Thoracic aorta (tissue), 2 donors: ENCODE results near the gene SLC51A. TPM values are rescaled to one million over a fixed set of nuclear protein-coding genes. Genes with fewer than 3 reads are reported as not detected.

Experiments used
- ATAC-seq: fragments of 150-250 bp; one replicate; pipeline ENCODE4 v1.8.0; 2017; ENCODE audit warnings: low read depth; ENCODE audit not compliant: insufficient number of reproducible peaks, low FRiP score
- DNase-seq: peaks from one replicate; pipeline ENCODE4 v3.0.0-alpha.2; 2020; ENCODE audit warnings: low spot score
- H3K27ac ChIP-seq, 2 donors: fragments of 200-600 bp; sonication (generic); 1 replicate in 1 of 2; 2 replicates in 1 of 2; pipeline ENCODE4 v1.5.1; 2016; ENCODE audit warnings: mild to moderate bottlenecking in 2 of 2, moderate library complexity in 2 of 2
- H3K27me3 ChIP-seq: fragments of 200-600 bp; sonication (generic); replicated peaks from 2 replicates; pipeline ENCODE4 v1.6.0; 2016; ENCODE audit warnings: mild to moderate bottlenecking; ENCODE audit not compliant: insufficient read depth
- H3K36me3 ChIP-seq: fragments of 200-600 bp; sonication (generic); one replicate; pipeline ENCODE4 v1.5.1; 2016
- H3K4me1 ChIP-seq, 2 donors: fragments of 200-600 bp; sonication (generic); 1 replicate in 1 of 2; 2 replicates in 1 of 2; pipeline versions ENCODE4 v1.5.1 to v1.6.0; 2016; ENCODE audit warnings: low read depth in 2 of 2, mild to moderate bottlenecking in 1 of 2; ENCODE audit not compliant: control insufficient read depth in 1 of 2
- H3K4me3 ChIP-seq: fragments of 200-600 bp; sonication (generic); 2 replicates; pipeline ENCODE4 v1.5.1; 2016; ENCODE audit warnings: mild to moderate bottlenecking
- H3K9me3 ChIP-seq: fragments of 200-600 bp; sonication (generic); 2 replicates; pipeline ENCODE4 v1.5.1; 2016
- total RNA-seq, 2 donors: library from RNA; depleted of rRNA; stranded (reverse); fragments of >200 nt; gene quantifications; one replicate each; pipeline versions ENCODE4 v1.1.0 to v1.2.3, GENCODE V29; 2016
- TF ChIP-seq, protein P1 (sequence below): fragments of 200-600 bp; sonication (generic); IDR thresholded peaks from one replicate; pipeline ENCODE4 v1.5.1; 2019; ENCODE audit warnings: antibody characterized with exemption

Gene SLC51A
- total RNA-seq, 2 donors from 2014 or later = not detected

DNA sequence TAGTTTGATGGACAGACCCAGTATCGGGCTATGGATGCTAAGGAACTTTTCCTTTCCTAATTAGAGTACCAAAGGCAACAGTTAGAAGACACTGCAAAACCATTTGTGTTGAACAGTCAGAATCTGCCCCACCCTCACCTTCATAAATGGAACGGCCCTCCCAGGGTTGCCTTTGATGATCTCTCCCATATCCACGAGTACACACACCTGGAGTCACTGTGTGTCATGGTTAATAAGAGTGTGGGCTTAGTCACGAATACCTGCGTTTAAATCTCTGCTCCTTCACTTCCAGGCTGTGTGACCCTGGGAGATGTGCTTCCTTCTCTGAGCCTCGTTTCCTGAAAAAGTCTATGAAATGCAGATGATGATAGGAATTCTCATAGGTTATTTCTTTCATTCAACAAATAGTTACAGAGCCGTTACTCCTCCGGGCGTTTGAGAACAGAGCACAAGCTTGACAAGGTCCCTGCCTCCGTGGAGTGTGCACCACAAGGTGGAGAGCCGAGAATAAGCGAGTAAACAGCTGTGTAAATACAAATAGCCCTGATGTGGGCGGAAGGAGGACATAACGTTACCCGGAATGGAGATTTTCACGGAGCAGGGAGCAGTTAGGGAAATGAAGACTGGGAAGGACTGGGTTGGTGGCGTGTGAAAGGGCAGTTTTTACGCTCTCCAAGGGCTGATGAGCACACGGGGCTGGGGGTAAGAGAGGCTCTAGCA, 6.7 kb downstream of the SLC51A start:
- no peaks in the 10 kb centered on the region for H3K9me3 ChIP-seq
- peaks cover 0 to 9% of the 10 kb centered on the region in 2 donors for H3K4me1 ChIP-seq
- H3K36me3 ChIP-seq = no peaks in the 10 kb centered on the region
- TF ChIP-seq, protein P1, sequence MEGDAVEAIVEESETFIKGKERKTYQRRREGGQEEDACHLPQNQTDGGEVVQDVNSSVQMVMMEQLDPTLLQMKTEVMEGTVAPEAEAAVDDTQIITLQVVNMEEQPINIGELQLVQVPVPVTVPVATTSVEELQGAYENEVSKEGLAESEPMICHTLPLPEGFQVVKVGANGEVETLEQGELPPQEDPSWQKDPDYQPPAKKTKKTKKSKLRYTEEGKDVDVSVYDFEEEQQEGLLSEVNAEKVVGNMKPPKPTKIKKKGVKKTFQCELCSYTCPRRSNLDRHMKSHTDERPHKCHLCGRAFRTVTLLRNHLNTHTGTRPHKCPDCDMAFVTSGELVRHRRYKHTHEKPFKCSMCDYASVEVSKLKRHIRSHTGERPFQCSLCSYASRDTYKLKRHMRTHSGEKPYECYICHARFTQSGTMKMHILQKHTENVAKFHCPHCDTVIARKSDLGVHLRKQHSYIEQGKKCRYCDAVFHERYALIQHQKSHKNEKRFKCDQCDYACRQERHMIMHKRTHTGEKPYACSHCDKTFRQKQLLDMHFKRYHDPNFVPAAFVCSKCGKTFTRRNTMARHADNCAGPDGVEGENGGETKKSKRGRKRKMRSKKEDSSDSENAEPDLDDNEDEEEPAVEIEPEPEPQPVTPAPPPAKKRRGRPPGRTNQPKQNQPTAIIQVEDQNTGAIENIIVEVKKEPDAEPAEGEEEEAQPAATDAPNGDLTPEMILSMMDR = no peak
- no peaks in the 10 kb centered on the region for H3K27me3 ChIP-seq
- no peak overlapping the region for H3K27ac ChIP-seq
- no peak overlapping the region for H3K4me3 ChIP-seq
- no peak for DNase-seq
- no peak for ATAC-seq

DNA sequence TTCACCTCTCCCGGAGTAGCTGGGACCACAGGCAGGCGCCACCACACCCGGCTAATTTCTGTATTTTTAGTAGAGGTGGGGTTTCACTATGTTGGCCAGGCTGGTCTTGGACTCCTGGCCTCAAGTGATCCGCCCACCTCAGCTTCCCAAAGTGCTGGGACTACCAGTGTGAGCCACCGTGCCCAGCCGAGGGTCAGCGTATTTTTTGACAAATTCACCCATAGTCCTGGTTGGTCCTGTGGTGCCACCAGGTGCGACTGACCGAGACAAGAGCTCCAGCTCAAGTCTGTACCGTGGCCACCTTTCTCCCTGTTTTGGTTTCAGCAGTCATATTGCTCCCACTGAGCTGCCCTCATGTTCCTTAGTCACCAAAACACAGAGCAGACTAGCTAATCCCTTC, 8.8 kb downstream of the SLC51A start:
- no peaks in the 10 kb centered on the region for H3K36me3 ChIP-seq
- no peak overlapping the region for H3K4me3 ChIP-seq
- H3K27ac ChIP-seq = no peak overlapping the region
- H3K9me3 ChIP-seq = no peaks in the 10 kb centered on the region
- DNase-seq (no peak), ATAC-seq (no peak)
- TF ChIP-seq, protein P1 = no peak
- H3K27me3 ChIP-seq = no peaks in the 10 kb centered on the region
- H3K4me1 ChIP-seq = peaks cover 0 to under 1% of the 10 kb centered on the region in 2 donors

DNA sequence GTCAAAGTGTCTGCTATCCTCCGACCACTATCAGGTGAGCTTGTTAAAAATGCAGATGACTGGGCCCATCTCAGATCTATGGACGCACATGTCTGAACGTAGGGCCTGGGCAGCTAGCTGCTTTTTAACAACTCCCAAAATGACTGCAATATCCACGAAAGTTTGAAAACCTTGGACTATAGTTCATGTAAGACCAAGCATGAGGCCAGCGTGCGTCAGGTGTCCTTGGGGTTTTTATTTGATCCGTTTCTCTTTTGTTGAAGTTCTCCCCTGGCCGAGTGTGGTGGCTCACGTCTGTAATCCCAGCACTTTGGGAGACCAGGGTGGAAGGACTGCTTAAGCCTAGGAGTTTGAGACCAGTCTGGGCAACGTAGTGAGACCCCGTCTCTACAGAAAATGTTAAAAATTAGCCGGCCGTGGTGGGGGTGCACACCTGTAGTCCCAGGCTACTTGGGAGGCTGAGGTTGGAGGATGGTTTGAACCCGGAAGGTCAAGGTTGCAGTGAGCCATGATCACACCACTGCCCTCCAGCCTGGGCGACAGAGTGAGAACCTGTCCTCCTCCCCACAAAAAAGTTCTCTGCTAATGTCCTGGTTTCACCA, 9.5 kb downstream of the SLC51A start:
- Histone ChIP-seq H3K36me3 (no peaks in the 10 kb centered on the region), H3K27me3 (no peaks in the 10 kb centered on the region), H3K4me1 (no peaks in the 10 kb centered on the region), H3K27ac (no peak overlapping the region), H3K4me3 (no peak overlapping the region), H3K9me3 (no peaks in the 10 kb centered on the region)
- ATAC-seq (no peak), DNase-seq (no peak)
- TF ChIP-seq, protein P1 = no peak

DNA sequence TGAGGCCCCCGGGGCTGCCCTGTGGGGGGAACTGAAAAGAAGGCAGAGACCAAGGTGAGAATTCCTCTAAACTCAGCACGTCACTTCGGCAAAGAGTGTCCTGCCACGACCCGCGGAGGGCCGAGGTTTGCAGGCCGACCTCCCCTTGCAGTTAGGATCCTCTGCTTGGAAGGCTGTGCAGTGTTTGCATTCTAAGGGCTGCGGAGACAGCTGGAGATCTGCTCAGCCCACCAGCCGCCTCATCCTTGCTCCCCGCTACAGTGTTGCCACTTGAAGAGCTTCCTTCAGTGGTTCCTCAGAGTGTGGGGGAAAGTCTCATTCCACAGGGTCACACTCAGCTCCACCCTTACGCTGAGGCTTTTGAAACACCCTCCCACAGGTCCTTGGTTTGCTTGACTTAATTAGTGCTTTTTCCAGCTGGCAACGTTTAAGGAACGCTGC, 10.8 kb downstream of the SLC51A start:
- no peak overlapping the region for H3K27ac ChIP-seq
- H3K36me3 ChIP-seq = no peaks in the 10 kb centered on the region
- ATAC-seq (no peak), DNase-seq (no peak)
- TF ChIP-seq, protein P1 = no peak
- no peaks in the 10 kb centered on the region for H3K9me3 ChIP-seq
- H3K4me1 ChIP-seq = no peaks in the 10 kb centered on the region
- H3K4me3 ChIP-seq = no peak overlapping the region
- no peaks in the 10 kb centered on the region for H3K27me3 ChIP-seq

DNA sequence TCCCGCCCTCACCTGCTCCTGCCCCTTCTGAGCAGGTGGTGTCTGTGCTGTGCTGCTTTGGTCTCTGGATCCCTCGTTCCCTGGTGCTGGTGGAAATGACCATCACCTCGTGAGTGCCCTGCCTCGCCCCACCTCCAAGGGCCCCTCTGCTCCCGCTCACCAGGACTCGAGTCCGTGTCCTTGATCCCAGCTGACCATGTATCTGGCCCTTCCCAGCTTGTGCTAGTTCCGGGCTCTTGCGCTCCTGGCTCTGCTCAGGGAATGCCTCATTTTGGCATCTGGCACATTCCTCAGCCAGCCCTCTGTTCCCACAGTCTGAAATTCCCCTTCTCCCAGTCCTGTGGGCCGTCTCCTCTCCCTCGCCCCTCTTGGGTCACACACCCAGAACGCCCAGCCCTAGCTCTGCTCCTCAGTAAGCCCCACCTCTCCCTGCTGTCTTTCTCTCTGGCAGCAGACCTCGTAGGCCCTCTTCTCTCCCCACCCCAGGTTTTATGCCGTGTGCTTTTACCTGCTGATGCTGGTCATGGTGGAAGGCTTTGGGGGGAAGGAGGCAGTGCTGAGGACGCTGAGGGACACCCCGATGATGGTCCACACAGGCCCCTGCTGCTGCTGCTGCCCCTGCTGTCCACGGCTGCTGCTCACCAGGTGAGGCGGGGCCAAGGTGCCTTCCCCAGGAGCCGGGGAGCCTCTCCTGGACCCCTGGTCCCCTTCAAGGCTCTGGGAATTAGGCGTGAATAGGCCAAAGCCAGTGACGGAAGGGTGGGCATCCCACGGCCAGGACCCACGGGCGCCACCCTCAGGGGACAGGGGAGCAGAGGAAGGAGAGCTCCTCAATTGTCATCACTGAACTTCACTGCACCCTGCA, 11.5 kb downstream of the SLC51A start:
- no peaks in the 10 kb centered on the region for H3K36me3 ChIP-seq
- ATAC-seq (no peak), DNase-seq (no peak)
- TF ChIP-seq, protein P1 = no peak
- H3K4me3 ChIP-seq = no peak overlapping the region
- H3K27ac ChIP-seq = no peak overlapping the region
- H3K27me3 ChIP-seq = no peaks in the 10 kb centered on the region
- H3K4me1 ChIP-seq = no peaks in the 10 kb centered on the region
- H3K9me3 ChIP-seq = no peaks in the 10 kb centered on the region
